Chondrocyte (in vitro differentiated cells): ENCODE measurements around the gene GALNT2. TPM values are rescaled to one million over a fixed set of nuclear protein-coding genes. Genes with fewer than 3 reads are reported as not detected.
A peak's percentile ranks its signal among the peaks of the same experiment; 100 is the strongest.

Experiments used
- DNase-seq: peaks from one replicate; pipeline ENCODE4 v3.0.0; 2021; ENCODE audit warnings: mixed read lengths, low spot score
- H3K27ac Mint-ChIP-seq: one replicate; pipeline ENCODE4 v1.8.0; 2021; ENCODE audit warnings: mild to moderate bottlenecking, moderate library complexity, mixed read lengths; ENCODE audit not compliant: unreplicated experiment
- H3K27me3 Mint-ChIP-seq: 2 replicates; pipeline ENCODE4 v1.8.0; 2021; ENCODE audit warnings: low read depth, mixed read lengths
- H3K36me3 Mint-ChIP-seq: 2 replicates; pipeline ENCODE4 v1.8.0; 2021; ENCODE audit warnings: low read depth, mixed read lengths
- H3K4me1 Mint-ChIP-seq: 2 replicates; pipeline ENCODE4 v1.8.0; 2021; ENCODE audit warnings: low read depth, mild to moderate bottlenecking, mixed read lengths
- H3K4me3 Mint-ChIP-seq: one replicate; pipeline ENCODE4 v1.8.0; 2021; ENCODE audit warnings: mild to moderate bottlenecking, moderate library complexity, mixed read lengths; ENCODE audit not compliant: unreplicated experiment
- H3K9me3 Mint-ChIP-seq: 2 replicates; pipeline ENCODE4 v1.8.0; 2021; ENCODE audit warnings: low read depth, mixed read lengths
- CTCF ChIP-seq: fragments of 200-600 bp; sonication (generic); IDR thresholded peaks from 2 replicates; pipeline ENCODE4 v1.5.0; 2021; ENCODE audit warnings: antibody characterized with exemption, mild to moderate bottlenecking, moderate library complexity
- total RNA-seq: library from RNA; stranded (reverse); gene quantifications from 3 replicates; pipeline ENCODE4 v1.2.1, GENCODE V29; 2021

The GALNT2 gene
- total RNA-seq, 1 donor from 2014 or later, result 223 TPM

- Mint-ChIP-seq H3K36me3 (peaks cover 2% of the 10 kb centered on the region), H3K9me3 (peaks cover 3% of the 10 kb centered on the region), H3K27ac (no peak overlapping the region), H3K4me1 (peaks cover 76% of the 10 kb centered on the region), H3K27me3 (no peaks in the 10 kb centered on the region), H3K4me3 (no peak overlapping the region)
- no peak for DNase-seq
- TF ChIP-seq CTCF, result no peak
Observed at GRCh38 chr1:230166366-230167132, 99.5 kb downstream of the GALNT2 start.

- Mint-ChIP-seq H3K4me3 (no peak overlapping the region), H3K36me3 (peaks cover 2% of the 10 kb centered on the region), H3K27ac (no peak overlapping the region), H3K27me3 (no peaks in the 10 kb centered on the region), H3K4me1 (peaks cover 76% of the 10 kb centered on the region), H3K9me3 (peaks cover 3% of the 10 kb centered on the region)
- peak; percentile 76 for TF ChIP-seq CTCF
- DNase-seq, result no peak
Observed at GRCh38 chr1:230167419-230167852, 100.4 kb downstream of the GALNT2 start.

- H3K27ac Mint-ChIP-seq, result peak overlapping the region; percentile 60
- H3K27me3 Mint-ChIP-seq, result no peaks in the 10 kb centered on the region
- H3K4me3 Mint-ChIP-seq, result no peak overlapping the region
- H3K4me1 Mint-ChIP-seq, result peaks cover 78% of the 10 kb centered on the region
- peaks cover 2% of the 10 kb centered on the region for H3K36me3 Mint-ChIP-seq
- H3K9me3 Mint-ChIP-seq, result peaks cover 3% of the 10 kb centered on the region
- no peak for TF ChIP-seq CTCF
- no peak for DNase-seq
Observed at GRCh38 chr1:230169454-230170152, 102.6 kb downstream of the GALNT2 start.

- no peak overlapping the region for H3K4me3 Mint-ChIP-seq
- H3K27me3 Mint-ChIP-seq, result no peaks in the 10 kb centered on the region
- DNase-seq, result no peak
- TF ChIP-seq CTCF, result no peak
- peaks cover 2% of the 10 kb centered on the region for H3K36me3 Mint-ChIP-seq
- H3K9me3 Mint-ChIP-seq, result peaks cover 3% of the 10 kb centered on the region
- peak overlapping the region; percentile 96 for H3K27ac Mint-ChIP-seq
- H3K4me1 Mint-ChIP-seq, result peaks cover 83% of the 10 kb centered on the region
Observed at GRCh38 chr1:230170153-230170547, 103.1 kb downstream of the GALNT2 start.

GRCh38 chr1:230170622-230171021, 103.6 kb downstream of the GALNT2 start:
- H3K27ac Mint-ChIP-seq, result peak overlapping the region; percentile 96
- DNase-seq, result no peak
- peaks cover 2% of the 10 kb centered on the region for H3K36me3 Mint-ChIP-seq
- H3K27me3 Mint-ChIP-seq, result no peaks in the 10 kb centered on the region
- no peak for TF ChIP-seq CTCF
- no peak overlapping the region for H3K4me3 Mint-ChIP-seq
- H3K4me1 Mint-ChIP-seq, result peaks cover 82% of the 10 kb centered on the region
- H3K9me3 Mint-ChIP-seq, result peaks cover 3% of the 10 kb centered on the region
